Mucosa of descending colon (tissue), 3 donors: ENCODE data around the gene NTM. TPM values are rescaled to one million over a fixed set of nuclear protein-coding genes. Genes with fewer than 3 reads are reported as not detected.

Experiments
- ATAC-seq: fragments of 200-7000 bp; cut with Tn5 transposase; one replicate; pipeline ENCODE4 v1.9.1; 2020; ENCODE audit warnings: mild to moderate bottlenecking, moderate library complexity
- DNase-seq, 3 donors: peaks; one replicate each; pipeline ENCODE4 v3.0.0-alpha.2; 2020
- H3K36me3 ChIP-seq: fragments of 200-600 bp; one replicate; pipeline ENCODE4 v1.8.0; 2021; ENCODE audit warnings: low read depth, mild to moderate bottlenecking
- H3K4me1 ChIP-seq: fragments of 200-600 bp; one replicate; pipeline ENCODE4 v1.8.0; 2021; ENCODE audit warnings: low read depth, mild to moderate bottlenecking
- H3K4me3 ChIP-seq: fragments of 200-600 bp; one replicate; pipeline ENCODE4 v1.8.0; 2021; ENCODE audit warnings: mild to moderate bottlenecking
- H3K9me3 ChIP-seq: fragments of 200-600 bp; one replicate; pipeline ENCODE4 v1.8.0; 2021; ENCODE audit warnings: mild to moderate bottlenecking
- intact Hi-C, 2 donors: fragments of 100-400 bp; cut with DNase I in 1 of 2; cut with micrococcal nuclease in 1 of 2; formaldehyde crosslinking; loops; one replicate each; pipeline versions ENCODE4 v1.11.0 to v1.11.1; 2022; cut with DNase I, micrococcal nuclease
- total RNA-seq, 3 donors: library from RNA; stranded (reverse); fragmentation: NEBNext Ultra II Directional in 2 of 3; extraction: Animal tissue kit (Norgen Biotek cat#: 25700) in 2 of 3; gene quantifications; one replicate each; pipeline versions ENCODE4 v1.2.1 to v1.2.4, GENCODE V29; 2021 to 2023
- TF ChIP-seq, protein P1 (sequence below): fragments of 200-600 bp; IDR thresholded peaks from one replicate; pipeline ENCODE4 v1.8.0; 2022; ENCODE audit warnings: antibody characterized with exemption, mild to moderate bottlenecking
- donor health status: DM: no; HTN: no; CAD: no; lungs with moderate emphysema.
- donor health status: DM: no; HTN: no; CAD: no.
- donor health status: DM: no; HTN: yes; CAD: no.

The NTM gene
- total RNA-seq, 3 donors from 2014 or later = 0.64 to 7.7 (median 1.2) TPM

DNA sequence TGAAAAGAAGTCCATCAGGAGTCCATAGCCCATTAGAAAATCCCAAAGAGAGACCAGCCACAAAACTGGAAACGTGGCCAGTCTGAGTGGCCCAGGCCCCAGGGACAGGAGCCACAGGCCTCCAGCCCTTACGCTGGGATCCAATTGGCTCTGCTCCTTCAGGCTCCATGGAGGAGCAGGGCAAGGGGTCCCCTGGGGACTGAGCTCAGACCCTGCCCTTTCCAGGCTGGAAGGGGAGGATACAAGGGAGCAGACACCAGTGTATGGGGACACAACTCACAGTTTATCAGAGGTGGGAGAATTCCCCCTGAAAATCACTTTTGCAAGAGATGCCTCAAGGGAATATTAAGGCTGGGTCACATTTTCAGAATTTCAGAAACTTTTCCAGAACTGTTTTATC lies 227.5 kb downstream of the NTM start:
- TF ChIP-seq, protein P1, sequence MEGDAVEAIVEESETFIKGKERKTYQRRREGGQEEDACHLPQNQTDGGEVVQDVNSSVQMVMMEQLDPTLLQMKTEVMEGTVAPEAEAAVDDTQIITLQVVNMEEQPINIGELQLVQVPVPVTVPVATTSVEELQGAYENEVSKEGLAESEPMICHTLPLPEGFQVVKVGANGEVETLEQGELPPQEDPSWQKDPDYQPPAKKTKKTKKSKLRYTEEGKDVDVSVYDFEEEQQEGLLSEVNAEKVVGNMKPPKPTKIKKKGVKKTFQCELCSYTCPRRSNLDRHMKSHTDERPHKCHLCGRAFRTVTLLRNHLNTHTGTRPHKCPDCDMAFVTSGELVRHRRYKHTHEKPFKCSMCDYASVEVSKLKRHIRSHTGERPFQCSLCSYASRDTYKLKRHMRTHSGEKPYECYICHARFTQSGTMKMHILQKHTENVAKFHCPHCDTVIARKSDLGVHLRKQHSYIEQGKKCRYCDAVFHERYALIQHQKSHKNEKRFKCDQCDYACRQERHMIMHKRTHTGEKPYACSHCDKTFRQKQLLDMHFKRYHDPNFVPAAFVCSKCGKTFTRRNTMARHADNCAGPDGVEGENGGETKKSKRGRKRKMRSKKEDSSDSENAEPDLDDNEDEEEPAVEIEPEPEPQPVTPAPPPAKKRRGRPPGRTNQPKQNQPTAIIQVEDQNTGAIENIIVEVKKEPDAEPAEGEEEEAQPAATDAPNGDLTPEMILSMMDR = no peak
- no peak for ATAC-seq
- intact Hi-C loops = no loop called here

DNA sequence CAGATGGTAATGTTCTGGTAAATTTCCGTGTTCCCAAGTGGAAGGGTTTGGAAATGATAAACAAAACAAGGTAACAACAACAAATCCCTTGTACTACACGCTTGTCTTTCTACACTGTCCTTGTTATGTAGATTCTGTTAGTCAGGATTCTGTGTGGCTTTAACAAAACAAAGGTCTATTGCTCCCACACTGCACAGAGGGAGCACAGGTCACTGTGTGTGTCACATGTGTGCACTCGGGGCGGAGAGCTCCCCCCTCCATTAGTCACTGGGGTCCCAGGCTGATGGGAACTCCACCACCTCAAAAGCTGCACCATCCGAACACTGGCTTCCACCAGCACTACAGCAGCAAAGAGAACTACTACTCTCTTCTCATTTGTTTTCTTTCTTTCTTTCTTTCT lies 227.9 kb downstream of the NTM start:
- no peaks in the 10 kb centered on the region for H3K36me3 ChIP-seq
- H3K4me3 ChIP-seq = no peak overlapping the region
- no peak for ATAC-seq
- TF ChIP-seq, protein P1 = no peak
- no peaks in the 10 kb centered on the region for H3K9me3 ChIP-seq
- intact Hi-C loops = no loop called here
- DNase-seq = no peak
- H3K4me1 ChIP-seq = no peaks in the 10 kb centered on the region

More for the DNA sequence above, 227.5 kb downstream of the NTM start:
- no peaks in the 10 kb centered on the region for H3K9me3 ChIP-seq
- H3K4me1 ChIP-seq = no peaks in the 10 kb centered on the region
- no peak for DNase-seq
- no peak overlapping the region for H3K4me3 ChIP-seq
- no peaks in the 10 kb centered on the region for H3K36me3 ChIP-seq

DNA sequence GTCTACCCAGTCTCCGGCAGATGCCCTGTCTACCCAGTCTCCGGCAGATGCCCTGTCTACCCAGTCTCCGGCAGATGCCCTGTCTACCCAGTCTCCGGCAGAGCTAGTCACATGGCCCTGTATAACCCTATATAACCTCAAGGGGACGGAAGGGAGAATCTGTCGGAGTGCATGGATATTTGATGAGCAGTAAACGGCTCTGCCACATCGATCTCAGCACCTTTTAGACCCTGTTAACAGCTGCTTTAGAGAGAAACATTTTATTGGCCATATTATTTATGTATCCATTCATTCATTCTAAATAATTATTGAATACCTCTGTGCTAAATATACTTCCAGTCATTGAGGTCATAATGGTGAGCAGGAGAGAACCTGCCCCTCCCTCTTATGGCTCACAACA lies 228.9 kb downstream of the NTM start:
- TF ChIP-seq, protein P1 = no peak
- ATAC-seq (no peak), DNase-seq (no peak)
- H3K9me3 ChIP-seq = no peaks in the 10 kb centered on the region
- no peak overlapping the region for H3K4me3 ChIP-seq
- intact Hi-C loops = no loop called here
- H3K36me3 ChIP-seq = no peaks in the 10 kb centered on the region
- H3K4me1 ChIP-seq = no peaks in the 10 kb centered on the region

DNA sequence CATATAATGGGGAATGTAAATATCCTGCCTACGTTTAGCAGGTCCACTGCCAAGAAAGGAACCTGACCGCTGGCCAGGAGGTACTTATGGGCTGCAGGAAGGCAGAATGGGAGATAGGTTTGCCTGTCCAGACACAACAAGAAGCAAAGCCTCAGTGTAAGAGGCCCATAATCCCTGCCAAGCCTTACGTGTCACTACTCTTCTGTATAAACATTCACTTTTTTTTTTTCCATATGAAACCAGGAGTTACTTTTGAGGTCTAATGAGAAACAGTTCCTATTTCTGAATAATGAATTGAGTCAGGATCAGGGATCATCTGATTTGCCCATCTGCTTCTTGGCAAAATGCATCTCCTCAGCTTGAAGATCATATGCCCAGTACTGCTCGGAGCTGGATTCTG lies 230.2 kb downstream of the NTM start:
- Histone ChIP-seq H3K9me3 (no peaks in the 10 kb centered on the region), H3K36me3 (no peaks in the 10 kb centered on the region), H3K4me3 (no peak overlapping the region), H3K4me1 (no peaks in the 10 kb centered on the region)
- ATAC-seq (no peak), DNase-seq (no peak)
- intact Hi-C loops = no loop called here
- TF ChIP-seq, protein P1 = no peak

DNA sequence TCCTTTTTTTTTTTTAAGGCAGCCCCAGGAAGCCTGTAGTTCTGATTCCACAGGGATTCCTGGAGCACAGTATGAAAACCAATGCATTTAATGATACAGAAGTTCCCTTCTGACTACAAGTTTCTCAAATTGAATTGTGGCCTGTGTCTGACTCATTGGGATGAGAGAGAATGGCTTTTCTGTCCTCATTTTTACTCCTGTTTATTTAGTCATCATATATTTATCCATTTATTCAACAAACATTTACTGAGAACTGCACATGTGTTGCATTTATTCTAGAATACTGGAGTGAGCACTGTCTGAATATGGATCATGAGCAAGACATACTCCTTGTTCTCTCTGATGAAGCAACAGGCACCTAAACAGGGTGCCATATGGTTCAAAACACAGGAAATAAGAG lies 231.2 kb downstream of the NTM start:
- ATAC-seq (no peak), DNase-seq (no peak)
- intact Hi-C loops = no loop called here
- H3K9me3 ChIP-seq = no peaks in the 10 kb centered on the region
- H3K4me1 ChIP-seq = no peaks in the 10 kb centered on the region
- no peaks in the 10 kb centered on the region for H3K36me3 ChIP-seq
- no peak overlapping the region for H3K4me3 ChIP-seq
- TF ChIP-seq, protein P1 = no peak

DNA sequence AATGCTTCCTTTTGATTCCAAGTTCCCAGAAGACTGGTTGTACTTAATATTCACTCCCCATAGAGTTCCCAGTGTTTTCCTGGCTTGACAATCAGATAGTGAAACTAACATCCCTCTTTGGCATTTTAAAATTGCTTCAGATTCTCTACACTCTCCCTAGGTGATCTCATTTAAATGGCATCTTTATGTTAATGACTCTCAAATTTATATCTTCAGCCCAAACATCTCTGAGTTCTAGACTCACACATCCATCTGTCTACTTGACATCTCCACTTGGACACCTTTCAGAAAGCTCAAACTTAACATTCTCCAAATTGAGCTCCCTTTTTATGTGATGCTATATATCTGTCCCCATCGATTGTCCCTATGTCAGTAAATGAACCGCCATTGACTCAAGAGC lies 232.0 kb downstream of the NTM start:
- Histone ChIP-seq H3K9me3 (no peaks in the 10 kb centered on the region), H3K4me1 (no peaks in the 10 kb centered on the region), H3K36me3 (no peaks in the 10 kb centered on the region), H3K4me3 (no peak overlapping the region)
- intact Hi-C loops = no loop called here
- TF ChIP-seq, protein P1 = no peak
- no peak for DNase-seq
- no peak for ATAC-seq
